ENCODE results near the gene GPC3.

The GPC3 gene

DNA sequence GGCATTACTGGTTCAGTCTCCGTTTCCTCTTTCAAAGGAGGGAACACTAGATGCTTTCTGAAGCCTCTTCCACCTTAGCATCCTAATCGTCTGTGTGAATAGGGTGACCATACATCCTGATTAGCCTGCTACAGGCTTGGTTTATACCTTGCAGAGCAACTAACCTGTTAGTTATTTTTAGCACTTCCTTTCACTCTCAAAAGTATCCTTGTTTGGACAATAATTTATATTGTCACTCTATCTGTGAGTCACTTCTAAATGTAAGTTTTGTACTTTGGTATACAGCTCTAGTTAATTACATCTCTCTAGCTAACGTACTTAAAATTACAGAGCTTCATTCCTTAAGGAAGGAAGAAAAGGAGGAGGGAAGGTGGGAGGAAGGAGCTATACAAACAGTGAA, 174.5 kb downstream of the GPC3 start:
- Histone ChIP-seq H3K4me3 (ENCODE audit: low read length) (no peak overlapping the region), H3K4me1 (ENCODE audit: control insufficient read depth, insufficient read depth, low read length) (no peaks in the 10 kb centered on the region), H3K36me3 (ENCODE audit: control insufficient read depth, insufficient read depth, low read length) (no peaks in the 10 kb centered on the region), H3K27me3 (ENCODE audit: control insufficient read depth, insufficient read depth, low read length) (no peaks in the 10 kb centered on the region), H3K9ac (ENCODE audit: low read length) (no peak overlapping the region), H3K9me3 (ENCODE audit: control insufficient read depth, low read length) (no peaks in the 10 kb centered on the region)

DNA sequence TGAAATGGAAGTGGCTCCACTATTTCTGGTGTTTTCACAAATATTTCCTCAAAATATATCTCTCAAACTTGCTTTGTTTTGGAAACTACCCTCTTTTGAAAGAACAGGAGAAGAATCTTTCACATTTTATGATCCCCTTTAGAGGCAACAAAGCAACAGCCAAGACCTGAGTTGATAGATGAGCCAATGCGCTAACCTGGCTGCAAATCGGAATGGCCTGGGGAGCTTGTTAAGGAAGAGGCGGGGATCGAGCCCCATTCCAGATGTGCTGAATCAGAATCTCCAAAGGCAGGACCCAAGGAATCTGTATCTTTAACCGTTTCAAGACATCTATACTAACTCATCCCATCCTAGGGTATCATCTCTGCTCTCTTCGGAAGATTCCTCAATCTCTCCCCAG, 181.3 kb downstream of the GPC3 start:
- H3K4me3 ChIP-seq (ENCODE audit: low read length), result no peak overlapping the region
- no peaks in the 10 kb centered on the region for H3K4me1 ChIP-seq (ENCODE audit: control insufficient read depth, insufficient read depth, low read length)
- no peak overlapping the region for H3K9ac ChIP-seq (ENCODE audit: low read length)
- H3K36me3 ChIP-seq (ENCODE audit: control insufficient read depth, insufficient read depth, low read length), result no peaks in the 10 kb centered on the region
- no peaks in the 10 kb centered on the region for H3K9me3 ChIP-seq (ENCODE audit: control insufficient read depth, low read length)
- H3K27me3 ChIP-seq (ENCODE audit: control insufficient read depth, insufficient read depth, low read length), result no peaks in the 10 kb centered on the region

DNA sequence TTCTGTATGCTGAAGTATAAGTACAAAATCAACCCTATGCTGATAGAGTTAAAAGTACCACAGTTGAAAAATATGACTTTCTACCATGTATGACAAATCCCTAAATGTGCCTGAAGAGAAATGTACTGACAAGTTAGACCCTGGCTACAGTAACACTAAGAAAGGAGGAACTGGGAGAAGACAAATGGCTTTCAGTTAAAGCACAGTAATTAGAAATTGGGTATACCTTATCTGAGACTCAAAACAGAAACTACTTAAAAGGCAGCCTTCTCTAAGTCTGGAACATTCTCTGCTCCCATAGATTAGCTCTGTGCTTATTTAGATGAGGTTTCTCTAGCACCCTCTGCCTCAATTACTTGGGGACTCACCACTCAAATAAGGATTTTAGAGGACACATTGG, 189.1 kb downstream of the GPC3 start:
- H3K9ac ChIP-seq (ENCODE audit: low read length), result no peak overlapping the region
- no peak overlapping the region for H3K4me3 ChIP-seq (ENCODE audit: low read length)

DNA sequence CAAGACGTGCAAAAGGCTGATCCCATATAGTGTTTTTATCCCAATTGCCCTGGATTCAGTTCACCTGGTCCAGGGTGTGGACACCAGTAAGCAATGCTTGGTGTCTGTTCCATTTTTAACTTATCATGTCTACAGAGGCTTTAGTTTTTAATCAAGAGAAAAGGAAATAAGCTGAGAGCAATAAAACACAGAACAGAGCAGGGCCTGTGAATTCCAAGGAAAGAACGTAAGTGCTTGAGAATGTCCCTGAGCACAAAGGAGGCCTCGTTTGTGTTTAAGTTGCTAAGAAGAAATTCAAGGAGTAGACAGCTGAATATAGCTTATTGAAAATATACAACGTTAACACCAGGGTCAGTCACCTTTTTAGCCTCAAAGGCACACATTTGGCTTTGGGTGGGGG, 191.3 kb downstream of the GPC3 start:
- no peaks in the 10 kb centered on the region for H3K9me3 ChIP-seq (ENCODE audit: control insufficient read depth, low read length)
- no peak overlapping the region for H3K4me3 ChIP-seq (ENCODE audit: low read length)
- H3K4me1 ChIP-seq (ENCODE audit: control insufficient read depth, insufficient read depth, low read length), result no peaks in the 10 kb centered on the region
- H3K27me3 ChIP-seq (ENCODE audit: control insufficient read depth, insufficient read depth, low read length), result no peaks in the 10 kb centered on the region
- no peak overlapping the region for H3K9ac ChIP-seq (ENCODE audit: low read length)
- H3K36me3 ChIP-seq (ENCODE audit: control insufficient read depth, insufficient read depth, low read length), result no peaks in the 10 kb centered on the region

More for the DNA sequence above, 189.1 kb downstream of the GPC3 start:
- no peaks in the 10 kb centered on the region for H3K4me1 ChIP-seq (ENCODE audit: control insufficient read depth, insufficient read depth, low read length)
- H3K36me3 ChIP-seq (ENCODE audit: control insufficient read depth, insufficient read depth, low read length), result no peaks in the 10 kb centered on the region
- no peaks in the 10 kb centered on the region for H3K27me3 ChIP-seq (ENCODE audit: control insufficient read depth, insufficient read depth, low read length)
- no peaks in the 10 kb centered on the region for H3K9me3 ChIP-seq (ENCODE audit: control insufficient read depth, low read length)

DNA sequence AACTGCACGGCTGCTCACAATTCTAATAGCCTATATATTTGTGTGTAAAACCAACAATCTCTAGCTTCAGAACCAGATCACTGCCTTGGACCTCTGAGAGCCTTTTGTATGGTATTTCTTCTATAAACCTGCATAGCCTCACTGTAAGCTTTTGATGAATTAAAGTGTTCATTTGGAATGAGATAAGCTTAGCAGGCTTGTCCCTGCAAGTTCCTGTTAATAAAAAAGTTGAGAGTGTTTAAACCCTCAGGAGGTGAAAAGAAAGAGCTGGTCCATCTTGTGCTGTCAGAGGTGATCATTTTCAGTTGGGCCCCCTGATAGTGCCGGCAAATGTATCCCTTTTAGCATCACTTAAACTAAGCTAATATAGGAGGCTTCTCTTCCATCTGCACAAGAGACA, 191.8 kb downstream of the GPC3 start:
- Histone ChIP-seq H3K27me3 (ENCODE audit: control insufficient read depth, insufficient read depth, low read length) (no peaks in the 10 kb centered on the region), H3K4me3 (ENCODE audit: low read length) (no peak overlapping the region), H3K9ac (ENCODE audit: low read length) (no peak overlapping the region), H3K36me3 (ENCODE audit: control insufficient read depth, insufficient read depth, low read length) (no peaks in the 10 kb centered on the region), H3K4me1 (ENCODE audit: control insufficient read depth, insufficient read depth, low read length) (no peaks in the 10 kb centered on the region), H3K9me3 (ENCODE audit: control insufficient read depth, low read length) (no peaks in the 10 kb centered on the region)

DNA sequence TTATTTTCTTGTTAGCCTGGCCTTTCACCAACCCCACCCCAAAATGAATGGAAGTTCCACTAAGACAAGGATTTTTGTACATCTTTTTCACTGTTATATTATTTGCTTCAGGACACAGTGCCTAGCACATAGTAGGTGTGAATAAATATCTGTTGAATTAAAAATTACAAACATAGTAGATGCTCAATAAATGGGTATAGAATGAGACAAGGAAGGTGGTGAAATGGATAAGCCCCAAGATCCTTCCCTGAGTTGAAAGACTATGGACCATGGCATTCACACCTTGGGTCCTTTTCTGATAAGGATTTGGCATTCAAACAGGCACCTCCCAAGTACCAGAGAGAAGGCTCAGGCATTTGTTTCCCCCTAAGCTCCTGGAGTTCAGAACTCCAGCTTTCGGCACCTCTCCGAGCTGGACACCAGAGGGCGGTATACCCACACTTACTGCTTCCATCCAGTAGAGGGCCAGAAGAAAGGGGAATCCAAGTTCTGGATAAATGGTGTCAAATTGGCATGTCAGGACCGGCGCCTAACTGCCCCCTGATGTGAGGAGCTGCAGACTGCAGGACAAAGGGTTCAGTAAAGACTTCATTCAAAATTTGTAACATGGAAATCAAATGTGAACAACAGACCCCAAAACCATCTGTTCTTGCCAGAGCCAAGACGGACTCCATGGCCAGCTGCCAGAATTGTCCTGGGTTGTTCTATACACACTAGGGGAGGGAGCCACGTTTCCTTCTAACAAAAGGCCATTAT, 193.0 kb downstream of the GPC3 start:
- Histone ChIP-seq H3K27me3 (ENCODE audit: control insufficient read depth, insufficient read depth, low read length) (no peaks in the 10 kb centered on the region), H3K9ac (ENCODE audit: low read length) (no peak overlapping the region), H3K36me3 (ENCODE audit: control insufficient read depth, insufficient read depth, low read length) (no peaks in the 10 kb centered on the region), H3K9me3 (ENCODE audit: control insufficient read depth, low read length) (no peaks in the 10 kb centered on the region), H3K4me3 (ENCODE audit: low read length) (peak overlapping the region; percentile 19), H3K4me1 (ENCODE audit: control insufficient read depth, insufficient read depth, low read length) (no peaks in the 10 kb centered on the region)

DNA sequence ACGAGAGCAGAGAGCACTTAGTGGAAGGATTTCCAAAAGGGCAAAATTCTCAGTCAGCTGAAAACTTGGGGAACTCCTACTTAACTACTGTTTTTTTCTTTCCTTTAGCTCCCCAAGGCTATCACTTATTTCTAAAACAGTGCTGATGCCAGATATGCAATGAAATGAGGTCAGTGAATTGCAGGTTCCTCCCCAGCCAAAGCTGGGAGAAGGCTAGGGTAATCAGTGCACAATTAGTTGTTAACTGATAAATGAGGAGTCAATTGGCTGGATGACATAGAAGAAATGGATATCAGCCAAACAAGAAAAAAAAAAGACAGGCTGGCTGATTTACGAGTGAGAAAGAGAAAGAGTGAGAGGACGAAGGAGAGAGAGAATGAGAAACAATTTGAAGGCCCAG, 195.6 kb downstream of the GPC3 start:
- Histone ChIP-seq H3K27me3 (ENCODE audit: control insufficient read depth, insufficient read depth, low read length) (no peaks in the 10 kb centered on the region), H3K4me1 (ENCODE audit: control insufficient read depth, insufficient read depth, low read length) (no peaks in the 10 kb centered on the region), H3K4me3 (ENCODE audit: low read length) (no peak overlapping the region), H3K36me3 (ENCODE audit: control insufficient read depth, insufficient read depth, low read length) (no peaks in the 10 kb centered on the region), H3K9me3 (ENCODE audit: control insufficient read depth, low read length) (no peaks in the 10 kb centered on the region), H3K9ac (ENCODE audit: low read length) (no peak overlapping the region)

DNA sequence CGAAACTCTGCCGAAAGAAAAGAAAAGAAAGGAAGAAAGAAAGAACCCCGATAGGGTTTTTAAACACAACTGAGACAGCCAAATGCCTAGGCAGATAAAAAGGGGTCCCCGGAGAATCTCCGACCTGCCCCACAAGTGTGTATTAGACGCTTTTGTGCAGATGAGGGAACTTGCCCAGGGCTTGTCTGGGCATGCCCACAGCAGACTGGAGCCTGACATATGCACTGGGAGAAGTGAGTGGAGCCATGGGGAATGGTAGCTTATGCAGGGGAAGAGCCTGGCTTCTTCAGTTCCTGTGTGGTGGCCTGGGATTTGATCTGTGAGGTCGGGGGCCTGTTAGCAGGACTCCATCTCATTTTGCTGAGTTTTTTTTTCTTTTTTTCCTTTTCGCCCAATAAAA, 199.0 kb downstream of the GPC3 start:
- H3K4me1 ChIP-seq (ENCODE audit: control insufficient read depth, insufficient read depth, low read length), result no peaks in the 10 kb centered on the region
- H3K27me3 ChIP-seq (ENCODE audit: control insufficient read depth, insufficient read depth, low read length), result no peaks in the 10 kb centered on the region
- no peaks in the 10 kb centered on the region for H3K9me3 ChIP-seq (ENCODE audit: control insufficient read depth, low read length)
- no peak overlapping the region for H3K9ac ChIP-seq (ENCODE audit: low read length)
- no peaks in the 10 kb centered on the region for H3K36me3 ChIP-seq (ENCODE audit: control insufficient read depth, insufficient read depth, low read length)
- H3K4me3 ChIP-seq (ENCODE audit: low read length), result no peak overlapping the region

DNA sequence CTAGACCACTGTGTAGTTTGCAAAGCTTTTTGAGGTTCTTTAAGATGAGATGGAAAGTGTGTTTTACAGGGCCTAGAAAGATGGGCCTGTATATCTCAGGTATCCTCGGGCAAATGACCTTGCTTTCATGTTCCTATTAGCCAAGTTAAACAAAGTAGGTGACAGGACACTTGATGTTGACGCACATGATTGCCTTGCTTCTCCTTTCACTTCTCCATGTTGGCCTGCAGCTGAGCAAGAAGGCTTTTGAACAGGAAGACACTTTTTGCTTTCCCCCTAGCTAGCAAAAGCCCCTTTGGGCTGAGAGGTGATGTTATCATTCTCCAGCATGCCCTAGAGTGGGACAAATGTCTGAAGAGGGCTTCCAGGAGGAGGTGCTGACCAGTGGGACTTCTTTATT, 202.1 kb downstream of the GPC3 start:
- no peak overlapping the region for H3K9ac ChIP-seq (ENCODE audit: low read length)
- no peaks in the 10 kb centered on the region for H3K27me3 ChIP-seq (ENCODE audit: control insufficient read depth, insufficient read depth, low read length)
- H3K9me3 ChIP-seq (ENCODE audit: control insufficient read depth, low read length), result no peaks in the 10 kb centered on the region
- no peaks in the 10 kb centered on the region for H3K4me1 ChIP-seq (ENCODE audit: control insufficient read depth, insufficient read depth, low read length)
- no peak overlapping the region for H3K4me3 ChIP-seq (ENCODE audit: low read length)
- no peaks in the 10 kb centered on the region for H3K36me3 ChIP-seq (ENCODE audit: control insufficient read depth, insufficient read depth, low read length)

DNA sequence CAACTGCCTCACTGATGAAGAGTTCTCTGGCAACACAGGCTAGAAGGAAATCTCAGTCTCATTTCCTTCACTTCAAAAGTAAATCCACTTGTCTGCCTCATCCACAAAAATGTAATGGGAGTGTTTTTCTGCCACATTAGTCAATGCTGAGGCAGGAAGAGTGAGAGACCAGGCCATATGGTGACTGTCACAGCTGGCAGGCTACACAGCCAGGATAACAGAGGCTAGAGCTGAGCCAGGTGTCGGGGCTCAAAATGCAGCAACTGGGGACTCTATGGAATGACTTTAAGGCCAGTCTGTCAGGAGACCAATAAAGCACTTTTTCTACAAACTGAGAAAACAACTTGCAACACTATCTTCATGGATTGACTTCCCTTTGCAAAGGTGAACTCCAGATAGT, 204.2 kb downstream of the GPC3 start:
- Histone ChIP-seq H3K9me3 (ENCODE audit: control insufficient read depth, low read length) (no peaks in the 10 kb centered on the region), H3K27me3 (ENCODE audit: control insufficient read depth, insufficient read depth, low read length) (no peaks in the 10 kb centered on the region), H3K36me3 (ENCODE audit: control insufficient read depth, insufficient read depth, low read length) (no peaks in the 10 kb centered on the region), H3K9ac (ENCODE audit: low read length) (no peak overlapping the region), H3K4me1 (ENCODE audit: control insufficient read depth, insufficient read depth, low read length) (no peaks in the 10 kb centered on the region), H3K4me3 (ENCODE audit: low read length) (no peak overlapping the region)

DNA sequence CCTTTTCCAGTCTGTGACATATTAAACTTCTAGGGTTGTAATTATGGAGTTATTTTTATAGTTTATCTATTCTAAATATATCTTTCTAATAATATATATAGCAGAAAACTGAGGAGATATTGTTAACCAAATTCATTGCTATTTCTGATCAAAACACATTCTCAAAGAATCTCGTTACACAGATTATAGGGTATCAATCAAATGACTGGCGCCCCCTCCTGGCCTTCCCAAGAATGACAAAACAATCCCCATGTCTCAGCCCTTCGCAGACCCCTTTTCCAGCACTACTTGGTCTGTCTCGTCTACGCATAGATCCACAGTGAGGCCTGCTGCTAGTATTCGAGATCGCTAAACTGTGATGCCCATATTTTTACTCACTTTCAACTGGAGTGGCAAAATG, 209.3 kb downstream of the GPC3 start:
- no peaks in the 10 kb centered on the region for H3K4me1 ChIP-seq (ENCODE audit: control insufficient read depth, insufficient read depth, low read length)
- H3K9ac ChIP-seq (ENCODE audit: low read length), result no peak overlapping the region
- H3K4me3 ChIP-seq (ENCODE audit: low read length), result no peak overlapping the region
- no peaks in the 10 kb centered on the region for H3K27me3 ChIP-seq (ENCODE audit: control insufficient read depth, insufficient read depth, low read length)
- H3K9me3 ChIP-seq (ENCODE audit: control insufficient read depth, low read length), result no peaks in the 10 kb centered on the region
- H3K36me3 ChIP-seq (ENCODE audit: control insufficient read depth, insufficient read depth, low read length), result no peaks in the 10 kb centered on the region

DNA sequence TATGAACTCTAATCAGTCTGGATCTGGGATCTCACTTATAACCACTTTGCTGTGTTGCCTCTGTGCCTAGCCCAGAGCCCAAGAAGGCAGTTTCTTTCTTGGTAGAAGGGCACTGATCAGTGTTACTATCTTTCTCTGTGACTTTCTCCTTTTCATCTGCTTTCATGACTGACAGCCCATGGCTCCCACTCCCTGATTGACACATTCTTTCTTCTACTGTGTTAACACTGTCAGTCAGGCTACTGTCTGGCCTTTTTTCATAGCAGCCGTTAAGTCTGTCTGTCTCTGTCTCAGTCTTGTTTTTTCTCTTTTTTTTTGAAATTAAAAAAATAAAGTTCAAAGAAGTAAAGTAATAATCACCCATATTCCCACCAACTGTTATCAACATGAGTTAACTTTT, 210.6 kb downstream of the GPC3 start:
- Histone ChIP-seq H3K36me3 (ENCODE audit: control insufficient read depth, insufficient read depth, low read length) (no peaks in the 10 kb centered on the region), H3K4me1 (ENCODE audit: control insufficient read depth, insufficient read depth, low read length) (no peaks in the 10 kb centered on the region), H3K9ac (ENCODE audit: low read length) (no peak overlapping the region), H3K9me3 (ENCODE audit: control insufficient read depth, low read length) (no peaks in the 10 kb centered on the region), H3K27me3 (ENCODE audit: control insufficient read depth, insufficient read depth, low read length) (no peaks in the 10 kb centered on the region), H3K4me3 (ENCODE audit: low read length) (no peak overlapping the region)

DNA sequence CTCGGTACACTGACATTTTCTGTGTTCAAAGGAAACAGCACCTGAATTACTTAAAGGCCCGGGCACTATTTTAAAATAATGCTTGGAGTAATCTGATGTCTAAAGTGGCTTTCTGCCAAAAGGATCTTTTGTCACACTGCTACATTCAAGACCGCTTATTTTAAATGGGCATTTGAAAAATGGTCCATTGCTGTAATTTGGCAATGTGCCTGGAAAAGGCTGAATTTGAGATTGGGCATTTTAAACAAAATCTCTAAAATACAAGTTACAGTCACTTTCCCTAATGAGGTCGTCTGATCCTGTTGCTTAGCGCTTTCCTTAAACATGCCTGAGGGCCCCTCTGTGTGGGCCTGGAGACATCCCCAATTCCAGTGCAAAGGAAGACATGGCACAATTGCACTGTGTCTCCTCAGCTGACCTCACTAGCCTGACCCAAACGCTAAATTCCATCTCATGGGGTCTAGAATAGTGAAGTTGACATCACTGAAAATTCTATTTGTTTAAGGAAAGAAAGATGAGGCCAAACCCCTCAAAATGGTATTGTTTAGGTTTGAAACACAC, 214.2 kb downstream of the GPC3 start:
- Histone ChIP-seq H3K4me1 (ENCODE audit: control insufficient read depth, insufficient read depth, low read length) (no peaks in the 10 kb centered on the region), H3K4me3 (ENCODE audit: low read length) (no peak overlapping the region), H3K9ac (ENCODE audit: low read length) (no peak overlapping the region), H3K27me3 (ENCODE audit: control insufficient read depth, insufficient read depth, low read length) (no peaks in the 10 kb centered on the region), H3K9me3 (ENCODE audit: control insufficient read depth, low read length) (no peaks in the 10 kb centered on the region), H3K36me3 (ENCODE audit: control insufficient read depth, insufficient read depth, low read length) (no peaks in the 10 kb centered on the region)

Data from mucosa of stomach (tissue), 1 donor.